Stimulated activated CD4-positive, alpha-beta T cell treated with anti-CD3 and anti-CD28 coated beads, TNF-alpha, amount 100 ng/mL, for 24 hours (primary cell): ENCODE results near the gene PRKCE.
"Not testable (repeated sequence)": the region's sequence is repeated elsewhere in the genome, so short reads cannot be mapped to it uniquely, and the experiment has no call there.

Experiments used
- DNase-seq, 3 experiments: peaks; one replicate each; pipeline ENCODE4 v3.0.0-alpha.2; 2020; ENCODE audit warnings: low read depth in 3 of 3

The PRKCE gene

DNA sequence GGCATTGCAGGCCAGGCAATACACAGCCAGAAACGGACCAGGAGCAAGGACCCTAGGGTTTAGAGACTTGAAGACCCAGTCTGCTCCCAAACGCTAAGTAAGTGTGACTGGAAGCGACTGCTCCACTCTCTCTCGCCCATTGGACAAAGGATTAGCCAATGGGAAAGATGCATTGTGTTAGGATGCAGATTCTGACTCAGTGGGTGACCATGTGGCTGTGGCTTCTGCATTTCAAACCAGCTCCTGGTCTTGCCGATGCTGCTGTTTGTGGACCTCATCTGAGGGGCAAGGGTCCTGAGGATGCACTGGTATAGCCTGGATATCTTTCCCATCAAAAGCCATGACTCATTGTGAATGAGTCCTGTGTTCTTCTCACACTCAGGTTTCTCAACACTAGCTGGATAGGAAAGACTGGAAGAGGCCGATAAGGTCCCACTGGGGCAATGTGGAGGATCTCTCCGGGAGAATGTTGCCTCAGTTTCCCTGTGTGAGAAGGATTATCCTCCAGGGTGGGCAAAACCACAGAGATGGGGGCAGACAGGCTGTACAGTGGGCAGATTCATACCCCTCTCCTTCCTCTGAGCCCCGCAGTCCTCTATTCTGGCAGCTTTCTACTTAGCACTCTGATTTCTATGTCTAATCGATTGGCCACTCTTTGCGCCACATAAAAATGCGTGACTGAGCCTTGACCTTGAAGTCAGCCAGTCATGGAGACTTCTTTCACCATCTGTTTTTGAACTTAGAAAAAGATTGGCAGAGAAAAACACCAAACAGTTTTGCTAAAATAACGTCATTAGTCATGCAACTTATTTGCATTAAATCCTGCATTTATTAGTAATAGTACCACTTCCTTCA lies 257.1 kb downstream of the PRKCE start:
- DNase-seq = no peak

- no peak for DNase-seq
Observed at GRCh38 chr2:45909171-45909565, 257.7 kb downstream of the PRKCE start.

DNA sequence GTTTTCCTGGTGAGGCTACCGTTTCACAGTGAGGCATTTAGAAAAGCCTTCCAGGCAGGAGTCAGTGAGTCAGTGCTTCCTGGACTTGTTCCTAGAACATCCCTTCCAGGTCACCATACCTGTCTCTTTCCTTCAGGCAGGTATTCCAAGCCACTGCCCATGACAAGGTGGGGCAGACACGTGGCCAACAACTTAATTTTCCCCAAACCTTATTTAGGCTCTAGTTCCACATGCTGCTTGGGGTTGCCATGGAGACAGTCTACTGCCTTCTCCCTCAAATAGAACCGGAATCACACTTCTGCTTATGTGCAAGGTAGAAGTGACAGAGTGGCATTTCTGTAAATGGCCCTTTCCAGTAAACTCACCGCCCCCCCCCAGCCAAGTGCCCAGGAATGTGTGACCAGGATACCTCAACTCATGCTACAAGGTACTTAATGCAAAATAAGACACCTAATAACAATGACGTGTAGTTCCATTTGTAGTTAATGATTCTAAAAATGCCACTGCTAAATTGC lies 258.3 kb downstream of the PRKCE start:
- no peak for DNase-seq

- no peak for DNase-seq
Observed at GRCh38 chr2:45910473-45911060, 259.1 kb downstream of the PRKCE start.

DNA sequence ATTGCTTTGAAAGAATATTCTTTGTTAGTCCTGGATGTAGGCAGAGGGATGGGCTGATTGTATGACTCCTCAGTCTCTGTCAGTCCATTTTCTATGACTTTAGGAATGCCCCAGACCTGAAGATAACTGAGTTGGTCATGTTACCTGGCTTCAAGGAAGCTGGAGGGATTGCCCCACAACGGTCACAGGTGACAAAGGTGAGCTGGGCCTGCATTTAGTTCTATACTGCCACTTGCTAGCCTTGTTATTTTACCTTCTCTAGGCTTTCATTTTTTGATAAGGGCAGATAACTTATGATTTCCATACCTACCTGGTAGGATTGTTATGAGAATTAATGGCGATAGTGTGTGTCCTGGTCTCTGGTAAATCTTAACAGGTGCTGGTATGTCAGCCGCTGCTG lies 260.1 kb downstream of the PRKCE start:
- no peak for DNase-seq

DNA sequence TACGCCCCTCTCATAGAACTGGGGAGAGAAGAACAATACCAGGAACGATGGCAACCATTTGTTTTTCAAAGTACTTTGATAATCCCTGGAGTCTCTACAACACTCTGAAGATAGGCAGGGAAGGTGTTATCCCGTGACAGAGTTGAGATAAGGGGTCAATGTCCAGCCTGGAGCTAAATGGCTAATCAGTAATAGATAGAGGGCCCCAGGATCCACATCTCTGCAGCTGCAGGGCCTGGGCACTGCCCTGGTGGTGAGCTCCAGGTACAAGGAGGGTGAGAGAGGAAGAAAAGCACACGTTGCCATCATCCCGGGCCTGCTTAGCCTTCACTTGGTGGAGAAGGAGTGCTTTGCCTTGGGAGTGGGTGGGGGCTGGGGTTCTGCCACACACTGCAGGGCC lies 260.6 kb downstream of the PRKCE start:
- DNase-seq = no peak

DNA sequence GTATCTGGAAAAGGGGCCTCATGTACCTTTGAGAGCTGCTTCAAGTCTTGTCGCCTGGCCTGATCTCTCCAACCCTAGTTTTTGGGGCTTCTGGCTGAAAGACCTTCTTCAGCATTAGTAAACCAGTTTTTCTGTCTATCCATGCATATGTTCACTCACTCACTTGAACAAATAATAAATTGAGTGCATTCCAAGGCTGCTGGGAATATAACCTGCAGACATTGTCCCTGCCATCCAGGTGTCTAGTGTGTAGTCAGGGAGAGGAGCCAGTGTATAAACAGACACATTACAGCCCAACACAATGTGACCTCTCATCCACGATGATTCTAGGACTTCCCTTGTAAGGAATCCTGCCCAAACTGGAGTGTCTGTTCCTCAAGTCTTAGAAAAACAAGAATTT lies 262.1 kb downstream of the PRKCE start:
- no peak for DNase-seq

- no peak for DNase-seq
Observed at GRCh38 chr2:45915523-45915922, 264.0 kb downstream of the PRKCE start.

DNA sequence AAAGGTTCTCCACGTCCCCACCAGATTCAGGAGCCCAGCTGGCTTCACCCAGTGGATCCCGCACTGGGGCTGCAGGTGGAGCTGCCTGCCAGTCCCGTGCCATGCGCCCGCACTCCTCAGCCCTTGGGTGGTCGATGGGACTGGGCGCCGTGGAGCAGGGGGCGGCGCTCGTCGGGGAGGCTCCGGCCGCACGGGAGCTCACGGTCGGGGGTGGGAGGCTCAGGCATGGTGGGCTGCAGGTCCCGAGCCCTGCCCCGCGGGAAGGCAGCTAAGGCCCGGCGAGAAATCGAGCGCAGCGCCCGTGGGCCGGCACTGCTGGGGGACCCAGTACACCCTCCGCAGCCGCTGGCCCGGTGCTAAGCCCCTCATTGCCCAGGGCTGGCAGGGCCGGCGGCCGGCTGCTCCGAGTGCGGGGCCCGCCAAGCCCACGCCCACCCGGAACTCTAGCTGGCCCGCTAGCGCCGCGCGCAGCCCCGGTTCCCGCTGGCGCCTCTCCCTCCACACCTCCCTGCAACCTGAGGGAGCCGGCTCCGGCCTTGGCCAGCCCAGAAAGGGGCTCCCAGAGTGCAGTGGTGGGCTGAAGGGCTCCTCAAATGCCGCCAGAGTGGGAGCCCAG lies 266.2 kb downstream of the PRKCE start:
- DNase-seq = not testable (repeated sequence)

DNA sequence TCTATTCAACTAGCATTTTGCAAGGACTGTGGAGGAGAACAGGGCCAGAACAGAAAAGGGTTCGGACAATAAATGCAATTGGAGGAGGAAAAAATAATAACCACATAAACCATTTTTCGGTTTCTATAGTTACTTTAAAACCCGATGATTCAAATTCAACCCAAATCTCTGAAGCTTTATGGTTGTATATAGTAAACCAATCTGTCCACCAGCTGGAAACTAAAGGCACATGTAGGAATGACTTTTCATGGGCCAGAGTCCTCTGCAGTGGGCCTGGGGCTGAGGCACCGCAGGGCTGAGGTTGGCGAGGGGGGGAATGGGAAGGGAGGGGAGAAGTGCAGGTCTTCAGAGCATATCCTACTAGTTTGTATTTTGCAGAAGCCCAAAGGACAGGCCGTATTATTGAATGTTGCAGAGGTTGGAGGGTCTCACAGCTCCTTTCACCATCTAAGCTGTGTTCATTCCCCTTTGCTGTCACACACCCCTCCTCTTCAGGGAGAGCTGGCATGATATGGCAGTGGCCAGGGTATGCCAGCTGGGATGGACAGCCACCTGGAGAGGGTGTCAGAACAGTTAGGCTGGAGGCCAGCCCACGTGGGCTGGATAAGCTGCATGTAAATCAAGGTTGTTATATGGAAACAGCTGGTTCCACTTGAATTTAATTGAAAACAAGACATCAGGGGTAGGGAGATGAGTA lies 267.1 kb downstream of the PRKCE start:
- DNase-seq = no peak

DNA sequence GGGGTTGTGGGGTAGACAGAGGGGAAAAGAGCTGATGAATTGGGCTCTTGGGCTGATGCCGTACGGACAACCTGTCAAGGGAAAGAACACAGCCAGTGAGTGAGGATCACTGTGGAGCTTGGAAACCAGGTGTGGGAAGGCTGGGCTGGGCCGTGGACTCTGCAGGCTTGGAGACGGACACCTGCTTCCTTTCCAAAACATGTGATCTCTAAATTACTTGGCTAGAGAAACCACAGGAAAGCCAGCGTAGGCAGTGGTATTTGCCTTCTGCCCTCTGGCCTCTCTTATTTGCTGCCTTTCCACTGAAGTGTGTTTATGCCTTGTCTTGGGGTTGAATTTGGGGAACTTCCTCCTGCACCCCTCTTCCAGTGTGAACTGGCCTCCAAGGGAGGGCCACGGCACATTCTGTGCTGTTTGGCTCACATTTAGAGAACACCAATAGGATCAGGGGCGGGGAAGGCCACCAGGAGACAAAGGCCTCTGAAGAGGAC lies 267.7 kb downstream of the PRKCE start:
- no peak for DNase-seq

- DNase-seq = no peak
Observed at GRCh38 chr2:45919711-45920111, 268.2 kb downstream of the PRKCE start.

DNA sequence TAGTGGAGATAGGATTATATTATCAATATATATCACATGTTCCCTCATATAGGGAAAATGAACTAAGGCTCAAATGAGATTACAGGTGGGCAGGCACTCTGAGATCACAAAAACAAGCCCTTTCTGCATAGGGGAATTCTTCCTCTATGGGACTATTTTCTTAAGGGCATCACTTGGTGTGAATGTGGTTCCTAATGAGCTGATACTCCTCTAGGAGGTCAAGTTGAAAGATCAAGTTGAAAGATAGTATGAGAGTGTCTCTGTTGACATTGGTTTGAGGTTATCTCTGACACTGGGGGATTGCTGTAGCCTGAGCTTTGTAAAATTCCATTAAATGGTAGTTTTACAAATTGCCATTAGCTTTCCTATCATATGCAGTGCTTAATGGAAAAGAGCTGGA lies 270.4 kb downstream of the PRKCE start:
- no peak for DNase-seq

DNA sequence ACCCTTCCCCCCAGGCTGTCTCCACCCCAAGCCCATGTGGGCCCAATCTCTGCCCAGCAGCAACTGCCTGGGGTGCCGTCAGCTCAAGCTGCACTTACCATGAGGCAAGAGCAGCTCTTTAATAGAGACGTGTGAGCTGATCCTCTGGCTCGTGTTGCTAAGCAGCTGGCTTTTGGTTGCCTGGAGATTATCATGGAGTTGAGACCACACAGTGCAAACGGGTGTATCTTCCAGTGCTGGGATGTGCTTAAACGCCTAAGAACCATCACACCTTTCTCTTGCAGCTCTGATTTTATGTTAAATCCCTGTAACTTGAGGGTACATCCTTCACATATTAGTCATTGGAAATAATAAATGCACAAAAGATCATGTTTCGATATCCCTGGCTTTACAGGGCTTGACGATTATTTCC lies 271.1 kb downstream of the PRKCE start:
- no peak for DNase-seq

DNA sequence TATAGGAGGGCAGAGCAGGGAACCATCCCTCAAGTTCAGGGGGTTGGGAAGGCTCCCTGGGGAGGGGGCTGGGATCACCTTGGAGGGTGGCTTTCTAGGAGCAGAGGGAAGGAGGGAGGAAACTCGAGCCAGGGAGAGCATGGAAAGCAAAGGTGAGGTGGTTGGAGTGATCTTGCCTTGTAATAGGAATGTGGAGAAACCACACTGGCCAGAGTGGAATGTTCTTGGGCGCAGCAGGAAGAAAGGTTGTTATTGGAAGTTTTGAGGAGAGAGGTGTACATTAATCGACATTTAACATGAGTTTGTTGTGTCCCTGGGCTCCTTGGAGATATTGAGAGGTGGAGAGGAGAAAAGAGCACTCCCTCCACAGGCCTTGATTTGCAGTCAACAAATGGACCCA lies 272.2 kb downstream of the PRKCE start:
- no peak for DNase-seq

- DNase-seq = no peak
Observed at GRCh38 chr2:45925026-45925425, 273.6 kb downstream of the PRKCE start.

- DNase-seq = no peak
Observed at GRCh38 chr2:45925636-45926366, 274.3 kb downstream of the PRKCE start.

GRCh38 chr2:45928946-45929345 lies 277.5 kb downstream of the PRKCE start:
- no peak for DNase-seq

GRCh38 chr2:45929674-45930395 lies 278.4 kb downstream of the PRKCE start:
- no peak for DNase-seq

- no peak for DNase-seq
Observed at GRCh38 chr2:45930396-45930792, 278.9 kb downstream of the PRKCE start.
